H1 (cell line): ENCODE data around the gene PREX1. TPM values are rescaled to one million over a fixed set of nuclear protein-coding genes. Genes with fewer than 3 reads are reported as not detected.

Experiments used
- JUN ChIP-seq: IDR thresholded peaks from 2 replicates; pipeline ENCODE4 v1.6.1; 2011; ENCODE audit warnings: low read depth, mild to moderate bottlenecking, improper control_type of control experiment, low read length
- SIN3A ChIP-seq, 2 experiments: IDR thresholded peaks in 1 of 2; conservative IDR thresholded peaks in 1 of 2; 2 replicates each; pipeline ENCODE4 v1.6.1; 2011 to 2012; ENCODE audit warnings: low read length in 2 of 2, improper control_type of control experiment in 1 of 2, low read depth in 1 of 2, mild to moderate bottlenecking in 1 of 2
- polyA plus RNA-seq, 7 experiments: library from polyadenylated mRNA; depleted of rRNA in 3 of 7; stranded (reverse) in 5 of 7; unstranded in 2 of 7; fragments of >200 nt in 5 of 7; fragments of 200-250 nt in 2 of 7; gene quantifications; 1 replicate in 5 of 7; 2 replicates in 1 of 7; 4 replicates in 1 of 7; pipeline versions ENCODE4 v1.2.1 to v1.2.3, GENCODE V29; 2011 to 2013; ENCODE audit warnings: missing spikeins in 2 of 7, mixed read lengths in 2 of 7
- total RNA-seq: library from RNA; stranded (reverse); fragmentation: NEBNext Ultra II Directional; extraction: Animal tissue kit (Norgen Biotek cat#: 25700); gene quantifications from 2 replicates; pipeline ENCODE4 v1.2.1, GENCODE V29; 2021

PREX1 gene
- total and polyA plus RNA-seq, 2 of the 8 experiments (the other 6 are each of a cell fraction or from before 2014, with no cell fraction given) = 10.7 to 12.8 TPM

DNA sequence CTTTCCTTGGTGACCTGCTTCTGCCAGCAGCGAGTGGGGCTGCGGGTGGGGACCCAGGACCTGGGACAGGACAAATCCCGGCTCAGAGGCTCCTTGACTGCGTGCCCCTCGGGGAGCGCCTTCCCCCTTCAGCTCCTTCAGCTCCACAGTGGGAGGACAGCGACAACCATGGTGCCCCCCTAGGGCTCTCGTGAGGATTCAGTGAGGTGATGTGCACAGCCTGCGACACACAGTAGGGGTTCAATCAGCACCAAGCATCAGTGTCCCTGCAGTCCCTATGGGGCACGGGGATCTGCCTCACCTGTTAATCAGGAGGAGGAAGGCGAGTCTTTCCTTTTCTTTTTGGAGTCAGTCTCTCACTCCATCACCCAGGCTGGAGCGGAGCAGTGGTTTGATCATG, 209.2 kb downstream of the PREX1 start (continued):
- no peak for TF ChIP-seq SIN3A (conservative IDR thresholded peaks at IDR 0.05 in 1 of 2, IDR thresholded peaks at IDR 0.05 in 1 of 2; ENCODE audit: low read depth in 1 of 2, low read length in 2 of 2)
- TF ChIP-seq JUN = no peak
